ENCODE measurements around the gene PRSS12. TPM values are rescaled to one million over a fixed set of nuclear protein-coding genes. Genes with fewer than 3 reads are reported as not detected.
"Not testable (repeated sequence)": the region's sequence is repeated elsewhere in the genome, so short reads cannot be mapped to it uniquely, and the experiment has no call there.

PRSS12 gene
- total RNA-seq, 1 experiment from 2014 or later = 13.8 TPM

- DNase-seq (ENCODE audit: low read depth, low spot score) = no peak
- POLR2A ChIA-PET = no interaction called here
- no peaks in the 10 kb centered on the region for H3K27me3 ChIP-seq (ENCODE audit: insufficient read depth, low read length)
- TF ChIP-seq CTCF (IDR thresholded peaks at IDR 0.05 in 2 of 3, conservative IDR thresholded peaks at IDR 0.05 in 1 of 3; ENCODE audit: borderline replicate concordance in 1 of 3, insufficient read depth in 1 of 3, low read depth in 2 of 3, low read length in 2 of 3) = no peak
- no peak for TF ChIP-seq CEBPB (IDR thresholded peaks at IDR 0.05; ENCODE audit: low read depth)
- no peak for TF ChIP-seq YY1 (IDR thresholded peaks at IDR 0.05; ENCODE audit: extremely low read depth, insufficient replicate concordance, low read depth, low read length)
- TF ChIP-seq ZFX (IDR thresholded peaks at IDR 0.05) = no peak
- no peak for TF ChIP-seq FOSL1 (IDR thresholded peaks at IDR 0.05; ENCODE audit: low read depth)
- no peak for TF ChIP-seq SP1 (IDR thresholded peaks at IDR 0.05; ENCODE audit: low read depth)
- no peak for TF ChIP-seq ATF3 (IDR thresholded peaks at IDR 0.05)
- TF ChIP-seq ELF1 (IDR thresholded peaks at IDR 0.05; ENCODE audit: borderline replicate concordance, low read depth) = no peak
- TF ChIP-seq JUND (IDR thresholded peaks at IDR 0.05) = no peak
- no peak for TF ChIP-seq EZH2phosphoT487 (IDR thresholded peaks at IDR 0.05; ENCODE audit: borderline replicate concordance)
- TF ChIP-seq POLR2AphosphoS5 (IDR thresholded peaks at IDR 0.05; ENCODE audit: low read depth, low read length) = no peak
- TF ChIP-seq ZNF274 (IDR thresholded peaks at IDR 0.05; ENCODE audit: low read depth, low read length) = no peak
- TF ChIP-seq RAD21 (IDR thresholded peaks at IDR 0.05; ENCODE audit: low read depth) = no peak
- TF ChIP-seq SRF (IDR thresholded peaks at IDR 0.05; ENCODE audit: low read depth) = no peak
- TF ChIP-seq EZH2 (IDR thresholded peaks at IDR 0.05) = no peak
- TF ChIP-seq CBX3 (IDR thresholded peaks at IDR 0.05; ENCODE audit: low read depth) = no peak
- no peaks in the 10 kb centered on the region for H3K36me3 ChIP-seq (ENCODE audit: control insufficient read depth in 1 of 2, insufficient read depth in 2 of 2, low read length in 2 of 2)
- H3K79me2 ChIP-seq (ENCODE audit: insufficient read depth, low read length) = no peaks in the 10 kb centered on the region
- no TSS peak for BruUV-seq (replicated peaks)
- ATAC-seq = no peak
- RAD21 ChIA-PET (ENCODE audit: low non-redundant PET in 1 of 2, low total read pairs in 2 of 2, uncharacterized antibody in 2 of 2, unreplicated experiment in 2 of 2) = no interaction called here
- no peak overlapping the region for H3K27ac ChIP-seq (ENCODE audit: low read depth, low read length)
- H3K4me3 ChIP-seq (replicated peaks in 1 of 2; ENCODE audit: low read depth in 1 of 2, low read length in 2 of 2) = no peak overlapping the region
- CTCF ChIA-PET = no interaction called here
- H2AFZ ChIP-seq (ENCODE audit: low read depth, low read length, poor library complexity, severe bottlenecking) = no peak overlapping the region
- H3K9me2 ChIP-seq (ENCODE audit: insufficient read depth) = no peaks in the 10 kb centered on the region
- no peaks in the 10 kb centered on the region for H4K20me1 ChIP-seq (ENCODE audit: insufficient read depth)
- H3K9ac ChIP-seq (ENCODE audit: low read length) = no peak overlapping the region
- no peaks in the 10 kb centered on the region for H3K9me3 ChIP-seq (ENCODE audit: control insufficient read depth in 1 of 2, insufficient read depth in 1 of 2, low read depth in 1 of 2, low read length in 2 of 2)
- no peak overlapping the region for H3K4me2 ChIP-seq (ENCODE audit: low read length)
- intact Hi-C loops (cut with micrococcal nuclease) = no loop called here
- no peaks in the 10 kb centered on the region for H3K4me1 ChIP-seq (ENCODE audit: control insufficient read depth in 1 of 2, insufficient read depth in 2 of 2, low read length in 2 of 2)
Observed at GRCh38 chr4:118395057-118395644, 42.3 kb upstream of the PRSS12 start.

GRCh38 chr4:118392509-118392908, 39.7 kb upstream of the PRSS12 start:
- H3K27ac ChIP-seq (ENCODE audit: low read depth, low read length); H3K27me3 ChIP-seq (ENCODE audit: insufficient read depth, low read length); H3K4me3 ChIP-seq (replicated peaks in 1 of 2; ENCODE audit: low read depth in 1 of 2, low read length in 2 of 2); H3K4me1 ChIP-seq (ENCODE audit: control insufficient read depth in 1 of 2, insufficient read depth in 2 of 2, low read length in 2 of 2); H3K36me3 ChIP-seq (ENCODE audit: control insufficient read depth in 1 of 2, insufficient read depth in 2 of 2, low read length in 2 of 2); DNase-seq (ENCODE audit: low read depth, low spot score); H3K9ac ChIP-seq (ENCODE audit: low read length); intact Hi-C loops (cut with micrococcal nuclease); CTCF ChIA-PET; H4K20me1 ChIP-seq (ENCODE audit: insufficient read depth); H3K9me3 ChIP-seq (ENCODE audit: control insufficient read depth in 1 of 2, insufficient read depth in 1 of 2, low read depth in 1 of 2, low read length in 2 of 2); RAD21 ChIA-PET (ENCODE audit: low non-redundant PET in 1 of 2, low total read pairs in 2 of 2, uncharacterized antibody in 2 of 2, unreplicated experiment in 2 of 2); ATAC-seq; H3K9me2 ChIP-seq (ENCODE audit: insufficient read depth); H2AFZ ChIP-seq (ENCODE audit: low read depth, low read length, poor library complexity, severe bottlenecking); POLR2A ChIA-PET; H3K4me2 ChIP-seq (ENCODE audit: low read length); H3K79me2 ChIP-seq (ENCODE audit: insufficient read depth, low read length); BruUV-seq (replicated peaks): not testable (repeated sequence)
